ENCODE data around the gene CD34.

DNA sequence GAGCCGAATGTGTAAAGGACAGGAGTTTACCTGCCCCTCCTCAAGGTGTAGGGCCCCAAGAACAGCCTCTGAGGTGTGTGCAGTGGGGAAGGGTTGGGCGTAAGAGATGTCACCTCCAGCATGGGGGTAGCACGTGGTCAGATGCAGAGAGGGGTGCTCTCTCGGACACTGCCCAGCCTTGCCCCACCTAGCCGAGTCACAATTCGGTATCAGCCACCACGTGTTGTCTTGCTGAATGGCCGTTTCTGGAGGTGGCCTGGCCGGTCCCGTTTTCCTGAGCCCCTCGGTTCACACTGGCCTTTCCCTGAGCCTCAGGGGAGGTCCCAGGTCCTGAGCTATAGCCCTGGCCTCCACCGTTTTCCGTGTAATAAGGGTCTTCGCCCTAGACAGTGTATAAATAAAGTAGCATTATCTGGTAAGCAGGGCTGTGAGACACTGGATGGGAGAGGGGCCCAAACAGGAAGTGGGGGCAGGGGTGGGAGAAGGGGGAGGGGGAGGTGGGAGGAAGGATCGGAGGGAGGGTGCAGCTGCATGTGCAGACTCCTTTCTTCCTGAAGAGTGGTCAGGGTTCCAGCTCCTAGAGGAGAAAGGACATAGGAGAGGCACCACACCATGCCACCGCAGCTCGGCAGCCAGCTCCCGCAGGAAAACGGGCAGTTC, 23.3 kb downstream of the CD34 start:
- TF ChIP-seq CSDC2 (CRISPR knock-in tag; IDR thresholded peaks at IDR 0.05) (no peak), TCF4 (CRISPR knock-in tag; IDR thresholded peaks at IDR 0.05; ENCODE audit: borderline replicate concordance) (no peak), TOX (CRISPR knock-in tag; IDR thresholded peaks at IDR 0.05; ENCODE audit: borderline replicate concordance) (no peak), RARB (CRISPR knock-in tag; IDR thresholded peaks at IDR 0.05) (no peak), BACH2 (CRISPR knock-in tag; IDR thresholded peaks at IDR 0.05; ENCODE audit: borderline replicate concordance) (no peak)
- TF ChIP-seq, protein P1, sequence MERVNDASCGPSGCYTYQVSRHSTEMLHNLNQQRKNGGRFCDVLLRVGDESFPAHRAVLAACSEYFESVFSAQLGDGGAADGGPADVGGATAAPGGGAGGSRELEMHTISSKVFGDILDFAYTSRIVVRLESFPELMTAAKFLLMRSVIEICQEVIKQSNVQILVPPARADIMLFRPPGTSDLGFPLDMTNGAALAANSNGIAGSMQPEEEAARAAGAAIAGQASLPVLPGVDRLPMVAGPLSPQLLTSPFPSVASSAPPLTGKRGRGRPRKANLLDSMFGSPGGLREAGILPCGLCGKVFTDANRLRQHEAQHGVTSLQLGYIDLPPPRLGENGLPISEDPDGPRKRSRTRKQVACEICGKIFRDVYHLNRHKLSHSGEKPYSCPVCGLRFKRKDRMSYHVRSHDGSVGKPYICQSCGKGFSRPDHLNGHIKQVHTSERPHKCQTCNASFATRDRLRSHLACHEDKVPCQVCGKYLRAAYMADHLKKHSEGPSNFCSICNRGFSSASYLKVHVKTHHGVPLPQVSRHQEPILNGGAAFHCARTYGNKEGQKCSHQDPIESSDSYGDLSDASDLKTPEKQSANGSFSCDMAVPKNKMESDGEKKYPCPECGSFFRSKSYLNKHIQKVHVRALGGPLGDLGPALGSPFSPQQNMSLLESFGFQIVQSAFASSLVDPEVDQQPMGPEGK (CRISPR knock-in tag; IDR thresholded peaks at IDR 0.05; ENCODE audit: borderline replicate concordance): no peak

All from SK-N-SH treated with all-trans-retinoic acid at 6 μM for 48 hours (cell line).